Mesothelial cell of epicardium (in vitro differentiated cells): Measurements from ENCODE around the gene CLDN11. TPM values are rescaled to one million over a fixed set of nuclear protein-coding genes. Genes with fewer than 3 reads are reported as not detected.

Experiments used
- DNase-seq, 2 experiments: peaks; one replicate each; pipeline ENCODE4 v3.0.0; 2021; ENCODE audit warnings: low spot score in 2 of 2; ENCODE audit not compliant: unreplicated experiment in 2 of 2
- H3K27ac Mint-ChIP-seq: 2 replicates; pipeline ENCODE4 v1.8.0; 2021; ENCODE audit warnings: mixed read lengths
- H3K27me3 Mint-ChIP-seq: 2 replicates; pipeline ENCODE4 v1.8.0; 2021; ENCODE audit warnings: low read depth, mixed read lengths
- H3K36me3 Mint-ChIP-seq: 2 replicates; pipeline ENCODE4 v1.8.0; 2021; ENCODE audit warnings: mixed read lengths
- H3K4me1 Mint-ChIP-seq: 2 replicates; pipeline ENCODE4 v1.8.0; 2021; ENCODE audit warnings: mixed read lengths
- H3K4me3 Mint-ChIP-seq: 2 replicates; pipeline ENCODE4 v1.8.0; 2021; ENCODE audit warnings: mild to moderate bottlenecking, moderate library complexity, mixed read lengths
- H3K9me3 Mint-ChIP-seq: 2 replicates; pipeline ENCODE4 v1.8.0; 2021; ENCODE audit warnings: mixed read lengths
- CTCF ChIP-seq: fragments of 200-600 bp; sonication (generic); IDR thresholded peaks from one replicate; pipeline ENCODE4 v1.5.0; 2021; ENCODE audit warnings: antibody characterized with exemption; ENCODE audit not compliant: unreplicated experiment
- total RNA-seq: library from RNA; stranded (reverse); gene quantifications from 3 replicates; pipeline ENCODE4 v1.2.1, GENCODE V29; 2021

Gene CLDN11
- total RNA-seq, 1 donor from 2014 or later: 168 TPM

- H3K9me3 Mint-ChIP-seq: peaks cover 3% of the 10 kb centered on the region
- H3K27me3 Mint-ChIP-seq: no peaks in the 10 kb centered on the region
- peak overlapping the region; percentile 64 for H3K27ac Mint-ChIP-seq
- no peak for TF ChIP-seq CTCF
- peak in 1 of 2 experiments; percentile 5 for DNase-seq
- H3K36me3 Mint-ChIP-seq: peaks cover 28% of the 10 kb centered on the region
- peaks cover 23% of the 10 kb centered on the region for H3K4me1 Mint-ChIP-seq
- no peak overlapping the region for H3K4me3 Mint-ChIP-seq
These were observed 18.5 kb downstream of the CLDN11 start for GRCh38 chr3:170437176-170437575.

GRCh38 chr3:170437696-170438407 is 19.2 kb downstream of the CLDN11 start:
- Mint-ChIP-seq H3K9me3 (peaks cover 3% of the 10 kb centered on the region), H3K27me3 (no peaks in the 10 kb centered on the region), H3K36me3 (peaks cover 25% of the 10 kb centered on the region), H3K4me3 (no peak overlapping the region), H3K27ac (peak overlapping the region; percentile 64), H3K4me1 (peaks cover 23% of the 10 kb centered on the region)
- peak in 1 of 2 experiments; percentile 25 for DNase-seq
- TF ChIP-seq CTCF: no peak

- Mint-ChIP-seq H3K4me3 (no peak overlapping the region), H3K36me3 (peaks cover 19% of the 10 kb centered on the region), H3K9me3 (peaks cover 3% of the 10 kb centered on the region), H3K4me1 (peaks cover 23% of the 10 kb centered on the region), H3K27me3 (no peaks in the 10 kb centered on the region), H3K27ac (no peak overlapping the region)
- DNase-seq: no peak
- no peak for TF ChIP-seq CTCF
These were observed 20.2 kb downstream of the CLDN11 start for GRCh38 chr3:170438836-170439235.

GRCh38 chr3:170440344-170440743 is 21.7 kb downstream of the CLDN11 start:
- peaks cover 3% of the 10 kb centered on the region for H3K9me3 Mint-ChIP-seq
- no peak for TF ChIP-seq CTCF
- H3K4me1 Mint-ChIP-seq: peaks cover 23% of the 10 kb centered on the region
- no peak overlapping the region for H3K4me3 Mint-ChIP-seq
- H3K27me3 Mint-ChIP-seq: no peaks in the 10 kb centered on the region
- DNase-seq: no peak
- H3K36me3 Mint-ChIP-seq: peaks cover 9% of the 10 kb centered on the region
- H3K27ac Mint-ChIP-seq: no peak overlapping the region

GRCh38 chr3:170441412-170441811 is 22.7 kb downstream of the CLDN11 start:
- Mint-ChIP-seq H3K4me1 (peaks cover 23% of the 10 kb centered on the region), H3K4me3 (no peak overlapping the region), H3K27me3 (no peaks in the 10 kb centered on the region), H3K9me3 (peaks cover 3% of the 10 kb centered on the region), H3K27ac (no peak overlapping the region), H3K36me3 (peaks cover 3% of the 10 kb centered on the region)
- no peak for TF ChIP-seq CTCF
- no peak for DNase-seq
